HUES6 (cell line): ENCODE results near the gene FAM216B.

Experiments
- H3K27ac ChIP-seq: 2 replicates; pipeline ENCODE4 v1.7.0; 2013; ENCODE audit warnings: low read depth, mild to moderate bottlenecking, low read length, inconsistent platforms
- H3K27me3 ChIP-seq: 2 replicates; pipeline ENCODE4 v1.6.1; 2013; ENCODE audit warnings: low read length; ENCODE audit not compliant: control insufficient read depth, insufficient read depth
- H3K36me3 ChIP-seq: 2 replicates; pipeline ENCODE4 v1.6.1; 2013; ENCODE audit warnings: low read length; ENCODE audit not compliant: control insufficient read depth, insufficient read depth
- H3K4me1 ChIP-seq: 2 replicates; pipeline ENCODE4 v1.6.1; 2013; ENCODE audit warnings: low read length; ENCODE audit not compliant: control insufficient read depth, insufficient read depth
- H3K4me3 ChIP-seq: 2 replicates; pipeline ENCODE4 v1.5.1; 2013; ENCODE audit warnings: low read depth, low read length
- H3K9ac ChIP-seq: one replicate; pipeline ENCODE4 v1.6.1; 2013; ENCODE audit warnings: mild to moderate bottlenecking, low read length
- H3K9me3 ChIP-seq: 2 replicates; pipeline ENCODE4 v1.6.1; 2013; ENCODE audit warnings: low read depth, low read length; ENCODE audit not compliant: control insufficient read depth, insufficient read depth

FAM216B gene

DNA sequence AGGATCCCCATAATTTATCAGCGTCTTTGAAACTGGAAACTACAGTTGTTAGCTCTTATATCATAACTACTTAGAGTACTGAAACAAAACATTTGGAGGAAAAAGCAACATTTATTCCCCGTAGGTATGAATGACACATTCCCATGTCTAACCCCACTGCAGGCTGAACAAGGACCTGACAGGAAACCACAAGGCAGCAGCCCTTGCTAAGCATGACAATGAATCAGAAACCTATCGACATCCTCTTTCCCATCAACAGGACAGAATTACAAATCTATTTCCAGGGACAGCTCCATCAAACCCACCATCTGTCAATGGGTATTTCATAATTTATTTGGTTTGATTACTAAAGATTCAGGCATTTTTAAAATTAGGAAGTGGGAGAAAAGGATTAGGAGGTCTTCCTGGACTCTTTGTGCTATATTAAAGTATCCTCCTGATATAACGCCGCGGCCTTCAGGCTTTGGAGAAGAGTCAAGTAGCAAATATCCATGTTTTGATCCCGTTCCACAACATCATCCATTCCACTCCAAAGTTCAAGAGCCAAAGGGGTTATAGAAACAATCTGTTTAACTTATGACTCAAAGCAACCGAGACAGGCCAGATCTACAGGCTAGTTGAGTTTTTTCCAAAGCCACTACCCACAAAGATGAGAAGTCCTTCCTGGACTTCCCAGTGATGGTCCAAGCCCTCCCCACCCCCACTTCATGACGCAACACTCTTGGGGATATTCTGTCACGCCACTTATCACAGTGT lies 51.1 kb downstream of the FAM216B start:
- Histone ChIP-seq H3K27me3 (no peaks in the 10 kb centered on the region), H3K9me3 (no peaks in the 10 kb centered on the region), H3K4me1 (no peaks in the 10 kb centered on the region), H3K36me3 (no peaks in the 10 kb centered on the region; the same call in 1 of the 2 replicates), H3K9ac (no peak overlapping the region), H3K27ac (no peak overlapping the region), H3K4me3 (no peak overlapping the region)

DNA sequence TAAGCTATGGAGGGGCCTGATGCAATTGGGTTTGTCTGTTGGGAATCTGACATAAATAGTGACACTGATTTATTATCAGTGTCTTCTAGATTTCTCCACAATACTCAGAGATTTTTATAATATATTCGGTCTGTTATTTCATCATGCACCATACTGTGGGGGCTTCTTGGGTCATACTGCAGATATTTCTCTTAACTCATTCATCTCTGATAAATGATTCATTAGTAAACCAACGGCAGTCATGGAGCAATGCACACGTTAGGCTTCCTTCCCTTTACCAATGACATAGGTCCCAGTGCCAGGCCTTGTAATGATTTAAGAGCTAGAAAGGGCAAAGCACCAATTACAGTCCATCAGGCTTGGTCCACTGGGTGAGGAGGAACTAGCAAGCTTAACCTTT lies 53.6 kb downstream of the FAM216B start:
- Histone ChIP-seq H3K4me3 (no peak overlapping the region), H3K4me1 (no peaks in the 10 kb centered on the region), H3K36me3 (peaks cover 8% of the 10 kb centered on the region; the same call in 1 of the 2 replicates), H3K9me3 (no peaks in the 10 kb centered on the region), H3K9ac (no peak overlapping the region), H3K27me3 (no peaks in the 10 kb centered on the region), H3K27ac (no peak overlapping the region)

DNA sequence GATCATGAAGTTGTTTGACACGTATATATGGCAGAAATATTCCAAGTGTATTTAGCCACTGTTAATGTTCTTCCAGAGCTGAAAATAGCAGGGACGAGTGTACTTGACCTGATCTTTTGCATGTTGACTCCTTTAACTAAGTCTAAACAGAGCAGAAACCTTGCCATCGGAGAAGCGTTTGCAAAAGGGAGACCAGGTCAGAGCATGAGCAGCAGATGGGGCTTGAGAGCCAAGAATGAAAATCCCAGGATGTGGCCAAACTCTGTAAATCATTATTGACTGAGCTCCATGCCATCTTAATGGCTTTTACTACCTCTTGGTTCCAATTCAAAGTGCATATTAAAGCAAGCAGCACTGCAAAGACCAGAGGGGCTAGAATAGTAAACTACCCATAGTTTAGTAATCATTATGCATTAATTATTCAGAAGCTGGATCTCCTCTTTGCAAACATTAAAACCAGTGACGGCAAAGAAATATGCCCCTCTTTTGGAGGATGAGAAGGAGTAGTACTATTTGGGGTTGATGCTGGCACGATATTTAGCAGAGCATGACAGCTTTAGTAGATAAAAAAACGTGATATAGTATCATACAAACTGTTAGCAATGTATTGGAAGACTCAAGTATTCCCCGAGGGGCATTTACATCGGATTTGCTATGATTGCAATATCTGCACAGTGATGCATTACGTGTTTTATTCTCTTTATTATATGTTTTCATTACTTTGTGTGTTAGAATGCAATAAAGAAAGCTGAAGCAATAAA lies 55.7 kb downstream of the FAM216B start:
- H3K36me3 ChIP-seq: peaks cover 22% of the 10 kb centered on the region
- H3K9ac ChIP-seq: no peak overlapping the region
- no peaks in the 10 kb centered on the region for H3K4me1 ChIP-seq
- H3K27me3 ChIP-seq: no peaks in the 10 kb centered on the region
- H3K9me3 ChIP-seq: no peaks in the 10 kb centered on the region
- H3K27ac ChIP-seq: no peak overlapping the region
- H3K4me3 ChIP-seq: no peak overlapping the region
